Activated gamma-delta T cell treated with anti-CD3 and anti-CD28 coated beads, Interleukin-2, amount 50 U/mL, for 16 hours (primary cell): ENCODE measurements around the gene SENP7.
"Not testable (repeated sequence)": the region's sequence is repeated elsewhere in the genome, so short reads cannot be mapped to it uniquely, and the experiment has no call there.

Source experiments
- DNase-seq: peaks from one replicate; pipeline ENCODE4 v3.0.0-alpha.2; 2020; ENCODE audit warnings: low read depth

Gene SENP7

DNA sequence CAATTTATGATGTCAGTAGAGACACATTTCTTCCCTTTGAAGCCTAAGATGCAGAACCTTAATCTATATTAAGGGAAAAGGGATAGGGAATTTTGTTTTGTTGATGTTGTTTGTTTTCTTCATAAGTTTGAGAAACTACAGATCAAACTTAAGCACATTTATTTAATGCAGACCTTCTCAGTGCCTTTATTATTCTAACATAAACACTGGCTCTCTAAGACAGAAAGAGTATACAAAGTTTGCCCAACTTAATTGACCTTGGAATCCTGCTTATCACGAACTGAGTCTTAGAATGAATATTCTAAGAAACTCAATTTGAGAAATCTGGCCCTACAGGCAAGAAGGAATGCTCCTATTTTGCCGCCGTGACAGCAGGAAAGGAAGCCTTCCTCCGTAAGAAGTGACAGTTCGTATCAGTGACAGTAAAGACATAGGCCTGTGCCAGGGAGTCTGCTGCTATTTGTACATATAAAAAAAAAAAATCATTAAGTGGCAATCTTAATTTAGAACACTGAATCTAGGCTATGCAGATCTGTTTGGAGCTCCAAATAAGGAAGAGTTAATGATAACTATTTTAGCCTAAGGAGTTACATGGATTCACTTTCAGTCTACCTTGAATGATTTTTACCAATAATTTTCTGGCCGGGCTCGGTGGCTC, 183.9 kb downstream of the SENP7 start:
- DNase-seq: no peak

DNA sequence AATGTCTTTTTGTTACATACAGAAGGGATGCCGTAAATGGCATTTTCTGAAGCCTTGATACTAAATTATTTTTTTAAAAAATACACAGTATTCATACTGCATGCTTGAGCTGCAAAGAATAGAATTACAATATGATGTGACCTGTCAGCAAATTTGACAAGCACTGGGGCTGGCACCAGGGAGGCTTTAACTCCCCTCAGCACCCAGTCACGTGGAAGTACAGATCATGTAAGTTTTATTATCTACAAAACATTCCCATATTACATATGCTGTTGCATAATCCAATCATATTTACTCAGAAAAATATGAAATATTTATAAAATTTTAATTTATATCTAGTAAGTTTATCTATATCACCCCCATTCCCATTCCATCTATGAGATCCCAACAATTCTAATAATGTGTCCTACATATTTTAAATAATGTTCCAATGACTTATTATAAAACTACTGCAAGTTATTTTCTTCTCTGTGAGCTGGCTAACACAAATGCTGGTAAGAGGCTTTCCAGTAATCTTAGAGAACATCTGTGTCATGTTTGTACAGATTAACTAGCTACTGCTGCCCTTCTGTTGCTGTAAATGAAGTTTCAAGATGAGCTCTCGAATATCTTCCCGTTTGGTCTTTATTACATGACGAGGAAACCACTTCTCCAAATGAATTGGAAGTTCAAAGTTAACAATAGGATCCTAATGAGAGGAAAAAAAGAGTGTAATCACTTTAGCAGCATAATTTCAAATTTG, 187.4 kb downstream of the SENP7 start:
- DNase-seq: no peak

DNA sequence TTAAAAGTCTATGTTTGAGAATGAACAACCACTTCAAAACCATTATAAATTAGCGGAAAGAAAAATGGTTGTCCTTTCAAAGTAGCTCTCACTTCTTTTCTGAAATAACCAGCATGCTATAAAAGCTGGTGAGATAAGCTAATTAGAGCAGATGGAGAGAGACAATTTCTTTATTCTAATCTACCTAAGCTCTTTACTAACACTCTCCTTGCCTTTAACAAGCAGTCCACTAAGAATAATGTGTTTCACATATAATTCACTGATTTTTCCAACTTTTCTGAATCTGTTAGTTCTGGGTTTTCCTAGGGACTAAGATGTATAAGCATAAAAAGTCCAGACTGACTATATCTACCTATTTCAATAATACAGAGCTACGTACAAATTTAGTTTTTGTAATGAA, 192.5 kb downstream of the SENP7 start, which contains the start of gene IMPG2:
IMPG2 (minus strand) TSS at position 101 of the 400 bp plus-strand sequence. CDS start 203 bp downstream, outside the sequence.
- no peak for DNase-seq

DNA sequence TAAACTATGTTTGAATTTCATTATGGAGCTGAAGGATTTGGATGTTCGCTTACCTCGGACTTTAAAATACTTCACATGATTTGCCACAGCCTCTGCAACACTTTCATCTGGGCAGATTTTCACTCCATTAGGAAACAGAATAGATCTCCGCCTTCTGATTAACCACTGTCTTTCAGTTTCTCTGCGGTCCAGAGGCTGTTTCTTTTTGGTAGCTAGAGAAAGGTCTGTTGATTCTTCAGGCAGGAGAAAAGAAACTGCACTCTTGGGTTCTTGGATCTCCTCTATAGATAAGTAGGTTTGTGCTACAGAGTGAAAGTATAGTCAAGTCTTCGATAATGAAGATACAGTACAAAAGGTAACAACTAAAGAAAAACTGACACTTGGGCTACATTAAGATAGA, 193.5 kb downstream of the SENP7 start:
- DNase-seq: no peak

DNA sequence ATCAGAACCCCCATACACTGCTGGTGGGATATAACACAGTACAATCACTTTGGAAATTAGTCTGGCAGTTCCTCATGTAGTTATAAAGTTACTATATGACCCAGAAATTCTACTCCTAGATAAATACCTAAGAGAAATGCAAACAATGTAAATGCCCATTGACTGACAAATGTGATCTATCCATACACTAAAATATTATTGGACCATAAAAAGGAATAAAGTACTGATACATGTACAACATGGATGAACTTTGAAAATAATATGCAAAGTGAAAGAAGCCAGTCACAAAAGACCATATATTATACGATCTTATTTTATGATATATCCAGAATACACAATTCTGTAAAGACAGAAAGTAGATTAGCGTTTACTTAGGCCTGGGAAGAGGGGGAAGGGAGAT, 200.5 kb downstream of the SENP7 start:
- no peak for DNase-seq

DNA sequence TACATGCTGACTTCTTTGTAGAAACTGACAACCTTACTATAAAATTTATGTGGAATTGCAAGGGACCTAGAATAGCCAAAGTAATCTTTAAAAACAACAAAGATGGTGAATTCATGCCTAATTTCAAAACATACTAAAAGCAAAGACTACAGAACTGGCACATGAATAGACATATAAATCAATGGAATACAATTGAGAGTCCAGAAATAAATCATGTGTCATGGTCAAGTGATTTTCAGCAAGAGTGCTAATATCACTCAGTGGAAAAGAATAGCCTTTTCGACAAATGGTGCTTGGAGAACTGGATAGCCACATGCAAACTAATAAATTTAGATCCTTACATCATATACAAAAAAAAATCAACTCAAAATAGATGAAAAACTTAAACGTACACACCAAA, 201.3 kb downstream of the SENP7 start:
- DNase-seq: no peak

DNA sequence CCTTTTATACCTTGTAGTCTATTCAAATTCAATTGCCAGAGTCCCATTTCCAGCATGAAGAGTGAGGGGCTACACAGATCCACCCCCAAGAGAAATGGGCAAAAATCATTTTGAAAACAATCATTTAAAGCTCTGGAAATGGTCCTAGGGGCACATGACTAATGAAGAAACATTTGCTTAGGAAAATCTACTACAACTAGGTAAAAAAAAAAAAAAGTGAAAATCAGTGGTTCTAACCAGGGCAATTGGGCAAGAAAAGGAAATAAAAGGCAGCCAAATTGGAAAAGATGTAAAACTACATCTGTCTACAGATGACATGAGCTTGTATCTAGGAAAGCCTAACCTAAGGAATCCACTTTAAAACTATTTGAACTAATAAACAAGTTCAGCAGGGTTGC, 202.0 kb downstream of the SENP7 start:
- DNase-seq: no peak

DNA sequence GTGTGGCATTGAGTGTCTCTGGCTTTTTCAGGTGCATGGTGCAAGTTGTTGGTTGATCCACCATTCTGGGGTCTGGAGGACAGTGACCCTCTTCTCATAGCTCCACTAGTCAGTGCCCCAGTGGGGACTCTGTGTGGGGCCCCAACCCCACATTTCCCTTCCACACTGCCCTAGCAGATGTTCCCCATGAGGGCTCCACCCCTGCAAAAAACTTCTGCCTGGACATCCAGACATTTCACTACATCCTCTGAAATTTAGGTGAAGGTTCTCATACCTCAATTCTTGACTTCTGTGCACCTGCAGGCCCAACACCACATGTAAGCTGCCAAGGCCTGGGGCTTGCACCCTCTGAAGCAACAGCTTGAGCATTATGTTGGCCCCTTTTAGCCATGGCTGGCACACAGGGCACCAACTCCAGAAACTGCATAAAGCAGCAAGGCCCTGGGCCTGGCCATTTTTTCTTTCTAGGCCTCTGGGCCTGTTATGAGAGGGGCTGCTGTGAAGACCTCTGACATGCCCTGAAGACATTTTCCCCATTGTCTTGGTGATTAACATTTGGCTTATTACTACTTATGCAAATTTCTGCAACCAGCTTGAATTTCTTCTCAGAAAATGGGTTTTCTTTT, 204.8 kb downstream of the SENP7 start:
- DNase-seq: not testable (repeated sequence)

DNA sequence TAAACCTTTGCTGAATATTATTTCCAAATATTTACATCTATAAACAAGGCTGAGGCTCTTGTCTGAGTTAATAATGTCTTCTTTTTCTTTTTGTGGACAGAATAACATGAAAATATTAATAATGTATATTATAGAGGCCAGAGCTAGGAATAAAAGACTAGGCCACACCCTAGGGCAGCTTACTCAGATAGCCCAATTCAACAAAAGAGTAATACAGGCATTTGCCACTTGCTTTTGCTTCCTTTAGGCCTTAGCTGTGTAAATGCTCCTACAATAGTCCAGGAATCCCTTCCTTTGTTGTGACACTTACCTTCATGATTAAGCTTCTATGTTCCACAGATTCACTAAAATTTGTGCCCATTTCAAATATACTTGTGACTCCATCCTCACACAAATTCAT, 209.2 kb downstream of the SENP7 start:
- no peak for DNase-seq

DNA sequence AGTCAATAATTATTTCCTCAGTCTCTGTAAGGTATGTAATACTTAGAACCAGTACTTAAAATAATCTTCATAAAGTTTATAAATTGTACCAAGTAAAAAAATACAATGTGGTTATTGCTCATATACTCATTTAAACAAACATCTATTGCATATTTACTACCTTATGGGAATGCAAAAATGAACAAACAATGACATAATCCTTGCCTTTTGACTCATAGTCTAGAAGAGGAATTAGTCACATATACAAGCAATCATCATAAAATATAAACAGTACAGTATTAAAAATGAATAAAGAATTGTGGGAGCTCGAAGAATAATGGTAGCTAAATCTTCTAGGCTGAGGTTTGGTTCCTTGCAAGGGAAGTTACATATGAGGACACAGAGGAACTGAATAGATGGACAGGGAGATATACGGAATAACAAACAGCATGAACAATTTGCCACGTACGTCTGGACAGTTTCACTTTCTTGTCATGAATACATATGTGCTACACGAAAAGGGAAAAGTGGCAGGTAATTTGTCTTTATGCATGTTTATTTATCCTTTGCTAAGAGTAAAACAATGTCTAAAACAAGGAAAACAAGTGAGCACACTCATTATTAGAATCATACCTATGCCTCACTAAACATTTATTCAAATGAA, 209.8 kb downstream of the SENP7 start:
- no peak for DNase-seq

DNA sequence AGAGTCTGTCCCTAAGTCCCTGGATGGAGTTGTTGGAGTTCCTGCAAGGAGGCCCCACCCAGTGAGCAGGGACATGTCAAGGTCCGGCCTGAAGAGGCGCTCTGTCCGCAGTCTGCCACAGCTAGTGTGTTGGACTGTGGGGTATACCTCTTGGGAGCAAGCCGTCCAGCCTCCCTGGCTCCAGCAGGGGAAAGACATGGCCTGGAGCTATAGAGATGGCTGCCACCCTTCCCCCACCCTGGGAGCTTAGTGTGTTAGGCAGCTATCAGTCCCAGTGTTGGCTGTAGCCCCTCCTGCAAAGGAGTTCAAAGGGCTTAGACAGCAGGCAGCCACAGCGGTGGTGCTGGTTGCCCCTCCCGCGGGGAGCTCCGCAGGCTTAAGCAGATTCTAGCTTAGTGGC, 212.9 kb downstream of the SENP7 start:
- DNase-seq: no peak

DNA sequence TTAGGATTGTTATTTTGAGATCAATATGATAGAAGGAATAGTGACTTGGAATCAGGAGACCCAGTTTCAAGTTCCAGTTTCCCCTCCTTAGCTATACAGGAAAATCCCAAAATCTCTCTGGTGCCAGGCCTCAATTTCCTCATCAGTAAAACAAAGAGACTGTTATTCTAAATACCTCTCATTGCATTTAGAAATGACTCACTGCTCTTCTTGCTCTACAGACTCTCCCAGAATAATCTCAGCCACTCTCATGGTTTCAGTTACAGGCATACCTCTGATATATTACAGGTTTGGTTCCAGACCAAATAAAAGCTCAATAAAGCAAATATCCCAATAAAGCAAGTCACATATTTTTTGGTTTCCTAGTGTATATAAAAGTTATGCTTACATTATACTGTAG, 221.0 kb downstream of the SENP7 start:
- DNase-seq: no peak

DNA sequence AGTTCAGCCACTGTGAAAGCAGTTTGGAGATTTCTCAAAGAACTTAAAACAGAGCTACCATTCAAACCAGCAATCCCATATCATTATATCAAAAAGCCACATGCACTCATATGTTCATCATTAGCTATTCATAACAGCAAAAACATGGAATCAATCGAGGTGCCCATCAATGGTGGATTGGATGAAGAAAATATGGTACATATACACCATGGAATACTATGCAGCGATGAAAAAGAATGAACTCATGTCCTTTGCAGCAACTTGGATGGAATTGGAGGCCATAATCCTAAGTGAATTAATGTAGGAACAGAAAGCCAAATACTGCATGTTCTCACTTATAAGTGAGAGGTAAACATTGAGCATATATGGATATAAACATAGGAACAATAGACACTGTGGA, 224.7 kb downstream of the SENP7 start:
- DNase-seq: no peak

DNA sequence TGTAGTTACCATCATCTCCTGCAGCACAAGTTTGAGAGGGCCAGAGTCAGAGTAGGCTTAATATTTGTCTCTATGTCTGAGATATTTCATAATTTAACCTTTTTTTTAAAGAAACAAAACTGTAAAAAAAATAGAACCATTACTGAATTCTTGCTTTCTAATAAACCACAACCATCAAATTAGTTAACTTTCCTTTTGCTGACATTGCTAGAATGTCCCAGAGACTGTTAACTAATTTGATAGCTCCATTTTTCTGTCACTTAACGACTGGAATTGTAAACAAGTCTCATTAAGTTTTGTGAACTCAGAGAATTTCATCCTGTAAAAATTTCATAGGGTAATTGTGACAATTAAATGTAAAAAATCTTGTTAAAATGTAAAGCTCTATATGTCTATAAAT, 228.3 kb downstream of the SENP7 start:
- no peak for DNase-seq

DNA sequence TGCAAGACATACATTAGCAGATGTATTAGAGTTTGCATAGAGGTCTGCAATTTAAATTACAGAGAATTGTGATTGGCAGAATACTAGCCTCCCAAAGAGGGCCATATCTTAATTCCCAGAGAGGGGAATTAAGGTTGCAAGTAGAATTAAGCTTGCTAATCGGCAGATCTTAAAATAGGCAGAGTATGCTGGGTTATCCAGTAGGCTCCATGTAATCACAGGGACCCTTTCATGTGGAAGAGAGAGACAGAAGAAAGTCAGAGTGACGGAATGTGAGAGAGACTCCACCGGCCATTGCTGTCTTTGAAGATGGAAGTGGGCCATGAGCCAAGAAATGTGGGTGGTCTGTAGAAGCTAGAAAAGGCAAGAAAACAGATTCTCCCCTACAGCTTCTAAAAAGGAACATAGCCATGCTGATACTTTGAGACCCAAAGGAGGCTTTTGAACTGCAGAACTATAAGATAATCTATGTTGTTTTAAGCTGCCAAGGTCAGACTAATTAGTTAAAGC, 231.4 kb downstream of the SENP7 start:
- DNase-seq: no peak

DNA sequence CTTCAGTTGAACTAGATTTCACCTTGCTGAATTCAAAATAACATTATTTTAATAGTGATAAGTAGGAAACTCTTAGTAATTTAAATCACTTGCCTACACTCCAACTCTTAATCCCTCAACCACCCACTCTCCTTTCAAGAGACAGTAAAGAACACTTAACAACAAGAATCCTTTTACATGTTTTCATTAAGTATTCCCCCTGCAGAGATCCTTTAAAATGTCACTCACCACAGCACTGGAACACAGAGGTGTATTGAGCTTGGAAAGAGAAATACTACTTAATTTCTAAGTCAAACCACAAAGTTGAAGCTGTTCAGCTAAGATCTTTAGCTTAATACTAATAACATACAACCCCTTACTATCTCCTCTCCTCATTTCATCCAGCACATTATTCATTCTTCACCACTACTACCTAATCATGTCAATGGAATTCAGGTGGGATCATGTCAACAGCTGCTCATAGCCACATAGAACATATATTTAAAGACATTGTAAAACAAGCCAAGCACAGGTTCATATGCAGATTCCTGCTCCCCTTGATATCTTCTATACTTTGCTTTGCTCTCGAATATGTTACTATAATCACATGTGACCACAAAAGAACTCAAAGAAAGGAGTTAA, 233.1 kb downstream of the SENP7 start:
- DNase-seq: no peak

DNA sequence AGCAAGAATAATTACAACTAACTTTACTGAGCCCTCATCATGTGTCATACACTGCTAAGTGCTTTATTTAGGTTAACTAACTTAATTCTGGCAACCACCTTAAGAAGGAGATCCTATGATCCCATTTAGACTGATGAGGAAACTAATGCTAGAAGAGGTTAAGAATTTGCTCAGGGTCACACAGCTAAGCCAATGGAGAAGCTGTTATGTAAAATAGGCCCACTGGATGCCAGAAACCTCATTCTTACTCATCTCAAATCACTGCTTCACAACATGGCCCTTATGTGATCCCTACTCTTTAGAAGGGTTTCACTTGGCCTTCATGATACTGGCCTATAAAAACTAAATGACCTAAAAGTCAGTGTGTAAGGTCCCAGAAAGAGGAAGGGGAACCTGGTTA, 233.8 kb downstream of the SENP7 start:
- DNase-seq: no peak

DNA sequence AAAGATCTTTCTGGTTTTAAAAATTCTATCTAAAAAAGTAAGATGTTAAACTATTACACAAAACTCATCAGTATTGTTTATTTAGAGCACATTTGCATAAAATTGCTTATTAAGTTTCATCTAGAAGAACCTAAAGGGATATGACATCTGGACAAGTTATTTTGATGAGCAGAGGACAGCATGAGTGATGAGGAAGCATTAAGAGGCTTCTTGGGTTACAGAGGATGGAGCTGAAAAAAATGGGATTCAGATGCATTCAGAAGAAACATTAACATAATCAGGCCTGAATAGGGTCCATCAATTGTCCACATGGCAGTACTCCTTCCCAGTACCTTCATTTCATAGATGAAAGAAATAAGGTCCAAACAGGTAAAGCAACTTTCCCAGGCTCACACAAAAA, 234.3 kb downstream of the SENP7 start:
- DNase-seq: no peak
